GM12878 (cell line): Measurements from ENCODE around the gene ST13. TPM values are rescaled to one million over a fixed set of nuclear protein-coding genes. Genes with fewer than 3 reads are reported as not detected.

ENCODE experiments used
- ATAC-seq: fragments of 200-7000 bp; cut with Tn5 transposase; 3 replicates; pipeline ENCODE4 v1.9.1; 2020; ENCODE audit warnings: mild to moderate bottlenecking, moderate library complexity
- BruUV-seq: library from RNA; stranded (reverse); fragments of 400-500 nt; replicated peaks from 2 replicates; lab custom pipeline; 2021; lab: Mats Ljungman, UMichigan
- CTCF ChIA-PET: fragments of 300-600 bp; sonication (Branson Sonifier 250); formaldehyde crosslinking; extraction: SDS; loops from one replicate; lab custom pipeline; 2021; ENCODE audit warnings: inconsistent platforms; lab: Yijun Ruan, JAX
- POLR2A ChIA-PET: fragments of 350-600 bp; formaldehyde crosslinking; extraction: SDS; loops from one replicate; lab custom pipeline; 2021; ENCODE audit warnings: inconsistent platforms; lab: Charles Lee
- RAD21 ChIA-PET: fragments of 300-600 bp; sonication (Branson Sonifier 250); formaldehyde crosslinking; loops from one replicate; lab custom pipeline; 2023; ENCODE audit warnings: antibody characterized with exemption; ENCODE audit not compliant: unreplicated experiment; lab: Charles Lee
- SMC1A ChIA-PET: fragments of 300-600 bp; sonication (Branson Sonifier 250); formaldehyde crosslinking; loops from one replicate; lab custom pipeline; 2023; ENCODE audit not compliant: unreplicated experiment, uncharacterized antibody; lab: Charles Lee
- DNase-seq: peaks from one replicate; pipeline ENCODE4 v3.0.0-alpha.2; 2011; ENCODE audit warnings: low read depth, low spot score
- FAIRE-seq: peaks from 3 replicates; lab custom pipeline; 2011; peaks lifted over from hg19 to GRCh38; lab: Jason Lieb, UNC
- H2AFZ ChIP-seq: 2 replicates; pipeline ENCODE4 v1.6.0; 2011; ENCODE audit warnings: low read depth, low read length, control low read depth; ENCODE audit not compliant: control insufficient read depth
- H3K27ac ChIP-seq: 2 replicates; pipeline ENCODE4 v1.5.1; 2011; ENCODE audit warnings: control low read depth; ENCODE audit not compliant: control insufficient read depth, insufficient read depth
- H3K27me3 ChIP-seq, 2 experiments: replicated peaks in 1 of 2; 2 replicates each; pipeline versions ENCODE4 v1.6.0 to v1.6.1; 2011; ENCODE audit warnings: low read length in 1 of 2; ENCODE audit not compliant: control insufficient read depth in 2 of 2, insufficient read depth in 2 of 2
- H3K36me3 ChIP-seq, 2 experiments: 2 replicates each; pipeline ENCODE4 v1.5.1; 2011; ENCODE audit warnings: low read length in 1 of 2; ENCODE audit not compliant: control insufficient read depth in 2 of 2, insufficient read depth in 2 of 2
- H3K4me1 ChIP-seq: 2 replicates; pipeline ENCODE4 v1.6.1; 2011; ENCODE audit warnings: mild to moderate bottlenecking, low read length, moderate library complexity, mixed read lengths; ENCODE audit not compliant: control insufficient read depth, insufficient read depth
- H3K4me2 ChIP-seq: 2 replicates; pipeline ENCODE4 v1.6.0; 2011; ENCODE audit warnings: control low read depth; ENCODE audit not compliant: control insufficient read depth, insufficient read depth
- H3K4me3 ChIP-seq: fragments of 200-600 bp; sonication (generic); 2 replicates; pipeline ENCODE4 v1.5.1; 2016
- H3K79me2 ChIP-seq: 2 replicates; pipeline ENCODE4 v1.6.0; 2011; ENCODE audit warnings: low read length; ENCODE audit not compliant: control insufficient read depth, insufficient read depth
- H3K9ac ChIP-seq: 2 replicates; pipeline ENCODE4 v1.8.0; 2011; ENCODE audit warnings: low read length, control low read depth, mixed read lengths; ENCODE audit not compliant: control insufficient read depth, insufficient read depth
- H3K9me3 ChIP-seq: replicated peaks from 3 replicates; pipeline ENCODE4 v1.5.1; 2011; ENCODE audit warnings: mild to moderate bottlenecking, low read length; ENCODE audit not compliant: control insufficient read depth, insufficient read depth
- H4K20me1 ChIP-seq: 2 replicates; pipeline ENCODE4 v1.6.0; 2011; ENCODE audit not compliant: control insufficient read depth, insufficient read depth
- BMI1 ChIP-seq: fragments of 450-650 bp; IDR thresholded peaks from 2 replicates; pipeline ENCODE4 v1.6.1; 2016; ENCODE audit warnings: mild to moderate bottlenecking, moderate library complexity, borderline replicate concordance
- GABPA ChIP-seq: IDR thresholded peaks from 2 replicates; pipeline ENCODE4 v1.6.1; 2014; ENCODE audit warnings: antibody characterized with exemption, low read depth, mild to moderate bottlenecking, inconsistent platforms
- HDGF ChIP-seq: fragments of 450-650 bp; IDR thresholded peaks from 2 replicates; pipeline ENCODE4 v1.6.1; 2016; ENCODE audit warnings: antibody characterized with exemption
- IKZF1 ChIP-seq: fragments of 450-650 bp; conservative IDR thresholded peaks from 2 replicates; pipeline ENCODE4 v1.6.1; 2017; ENCODE audit warnings: antibody characterized with exemption, mild to moderate bottlenecking
- MEF2B ChIP-seq: fragments of 450-650 bp; IDR thresholded peaks from 2 replicates; pipeline ENCODE4 v1.6.1; 2018; ENCODE audit warnings: mild to moderate bottlenecking, moderate library complexity; ENCODE audit not compliant: partially characterized antibody, poor library complexity, severe bottlenecking
- NFXL1 ChIP-seq: fragments of 450-650 bp; IDR thresholded peaks from 2 replicates; pipeline ENCODE4 v1.6.1; 2017; ENCODE audit warnings: antibody characterized with exemption, mild to moderate bottlenecking, borderline replicate concordance
- RAD21 ChIP-seq: IDR thresholded peaks from 2 replicates; pipeline ENCODE4 v1.6.1; 2011; ENCODE audit warnings: mild to moderate bottlenecking, low read depth, low read length, moderate library complexity; ENCODE audit not compliant: insufficient read depth
- RBBP5 ChIP-seq: fragments of 200-600 bp; sonication (generic); conservative IDR thresholded peaks from 2 replicates; pipeline ENCODE4 v1.6.1; 2016
- SKIL ChIP-seq: fragments of 450-650 bp; IDR thresholded peaks from 2 replicates; pipeline ENCODE4 v1.6.1; 2017; ENCODE audit warnings: mild to moderate bottlenecking, low read depth, inconsistent platforms; ENCODE audit not compliant: poor library complexity, severe bottlenecking
- SREBF2 ChIP-seq: IDR thresholded peaks from 2 replicates; pipeline ENCODE4 v1.6.1; 2012; ENCODE audit warnings: mild to moderate bottlenecking, low read length
- TARDBP ChIP-seq: IDR thresholded peaks from 2 replicates; pipeline ENCODE4 v1.6.1; 2016; ENCODE audit warnings: borderline replicate concordance
- ZZZ3 ChIP-seq: IDR thresholded peaks from 2 replicates; pipeline ENCODE4 v1.6.1; 2011; ENCODE audit warnings: low read depth; ENCODE audit not compliant: control insufficient read depth, insufficient read length
- WGBS: methylation state at CpG from one replicate; pipeline ENCODE4 v1.1.6; 2016; ENCODE audit warnings: low lambda C conversion rate; ENCODE audit not compliant: insufficient replicate concordance, insufficient coverage; ENCODE audit errors: missing lambda C conversion rate; 5-methylcytosine and 5-hydroxymethylcytosine counted together
- in situ Hi-C: fragments of 300-500 bp; cut with MboI; formaldehyde crosslinking; loops from 9 replicates; pipeline ENCODE4 v1.14.3; 2018; ENCODE audit warnings: mixed read lengths
- intact Hi-C: fragments of 100-400 bp; cut with micrococcal nuclease; formaldehyde crosslinking; loops from one replicate; pipeline ENCODE4 v1.14.2; 2022; ENCODE audit not compliant: unreplicated experiment
- polyA plus RNA-seq, 11 experiments: library from polyadenylated mRNA; depleted of rRNA in 4 of 11; unstranded in 6 of 11; stranded (reverse) in 5 of 11; fragments of >200 nt; fragmentation: Nextera tagmentation in 4 of 11; fragmentation: Illumina TruSeq in 1 of 11; extraction: Ambion mirVana in 4 of 11; extraction: Trizol in 1 of 11; gene quantifications; 1 replicate in 1 of 11; 2 replicates in 10 of 11; pipeline versions ENCODE4 v1.2.1 to v1.2.3, GENCODE V29; 2011 to 2016; ENCODE audit warnings: inconsistent platforms in 2 of 11, missing spikeins in 2 of 11, low read depth in 1 of 11
- total RNA-seq, 4 experiments: library from RNA; depleted of rRNA in 3 of 4; stranded (reverse); fragments of >200 nt in 3 of 4; fragmentation: Illumina TruSeq in 1 of 4; extraction: Trizol in 1 of 4; gene quantifications; 2 replicates each; pipeline versions ENCODE4 v1.2.1 to v1.2.3, GENCODE V29; 2013 to 2021
- TF ChIP-seq, protein P1 (sequence below): IDR thresholded peaks from 2 replicates; pipeline ENCODE4 v1.6.1; 2011; ENCODE audit warnings: borderline replicate concordance, low read depth, mild to moderate bottlenecking, moderate library complexity, mixed read lengths, low read length; ENCODE audit not compliant: insufficient read depth; ENCODE audit errors: extremely low read length
- TF ChIP-seq, protein P2 (sequence below): fragments of 450-650 bp; IDR thresholded peaks from 2 replicates; pipeline ENCODE4 v1.6.1; 2017; ENCODE audit warnings: mild to moderate bottlenecking
- TF ChIP-seq, protein P3 (sequence below): fragments of 450-650 bp; IDR thresholded peaks from 2 replicates; pipeline ENCODE4 v1.6.1; 2016; ENCODE audit warnings: mild to moderate bottlenecking, moderate library complexity, borderline replicate concordance

The ST13 gene
- total and polyA plus RNA-seq, 10 of the 15 experiments (the other 5 are each of a cell fraction or from before 2014, with no cell fraction given): 52.5 to 286 (median 181) TPM

DNA sequence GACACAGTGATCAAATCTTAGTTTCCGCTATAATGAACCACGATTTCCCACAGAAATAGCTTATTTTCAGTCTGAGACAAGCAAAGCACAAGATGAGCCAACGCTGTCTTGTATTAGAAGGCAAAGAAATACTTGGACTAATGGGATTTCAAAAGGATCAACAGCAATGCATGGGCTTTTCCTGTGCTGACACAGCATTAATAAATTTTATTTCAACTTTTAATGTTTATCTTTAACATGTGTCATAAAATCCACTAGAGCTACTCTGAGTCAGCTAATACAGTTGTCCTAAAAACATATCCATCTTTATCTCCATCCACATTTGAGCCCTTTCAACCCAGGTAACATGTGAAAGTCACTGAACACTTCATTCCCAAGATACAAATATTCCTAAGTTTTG is 21.8 kb downstream of the ST13 start:
- Histone ChIP-seq H3K27me3 (no peaks in the 10 kb centered on the region), H3K4me2 (no peak overlapping the region), H3K4me3 (no peak overlapping the region), H3K79me2 (no peaks in the 10 kb centered on the region; the same call in 1 of the 2 replicates), H2AFZ (no peak overlapping the region), H3K36me3 (peaks cover 2 to 33% of the 10 kb centered on the region in 2 experiments), H3K9ac (no peak overlapping the region), H3K9me3 (no peaks in the 10 kb centered on the region), H3K4me1 (no peaks in the 10 kb centered on the region), H3K27ac (no peak overlapping the region), H4K20me1 (no peaks in the 10 kb centered on the region)
- BruUV-seq: no TSS peak
- 96% methylated on average over 3 of the region's 3 CpGs for WGBS
- TF ChIP-seq HDGF (no peak), ZZZ3 (no peak), GABPA (no peak), NFXL1 (no peak), BMI1 (no peak), MEF2B (no peak), RAD21 (no peak), IKZF1 (no peak), RBBP5 (no peak), SREBF2 (no peak), TARDBP (no peak), SKIL (no peak)
- TF ChIP-seq, protein P1, sequence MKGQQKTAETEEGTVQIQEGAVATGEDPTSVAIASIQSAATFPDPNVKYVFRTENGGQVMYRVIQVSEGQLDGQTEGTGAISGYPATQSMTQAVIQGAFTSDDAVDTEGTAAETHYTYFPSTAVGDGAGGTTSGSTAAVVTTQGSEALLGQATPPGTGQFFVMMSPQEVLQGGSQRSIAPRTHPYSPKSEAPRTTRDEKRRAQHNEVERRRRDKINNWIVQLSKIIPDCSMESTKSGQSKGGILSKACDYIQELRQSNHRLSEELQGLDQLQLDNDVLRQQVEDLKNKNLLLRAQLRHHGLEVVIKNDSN: no peak
- TF ChIP-seq, protein P2, sequence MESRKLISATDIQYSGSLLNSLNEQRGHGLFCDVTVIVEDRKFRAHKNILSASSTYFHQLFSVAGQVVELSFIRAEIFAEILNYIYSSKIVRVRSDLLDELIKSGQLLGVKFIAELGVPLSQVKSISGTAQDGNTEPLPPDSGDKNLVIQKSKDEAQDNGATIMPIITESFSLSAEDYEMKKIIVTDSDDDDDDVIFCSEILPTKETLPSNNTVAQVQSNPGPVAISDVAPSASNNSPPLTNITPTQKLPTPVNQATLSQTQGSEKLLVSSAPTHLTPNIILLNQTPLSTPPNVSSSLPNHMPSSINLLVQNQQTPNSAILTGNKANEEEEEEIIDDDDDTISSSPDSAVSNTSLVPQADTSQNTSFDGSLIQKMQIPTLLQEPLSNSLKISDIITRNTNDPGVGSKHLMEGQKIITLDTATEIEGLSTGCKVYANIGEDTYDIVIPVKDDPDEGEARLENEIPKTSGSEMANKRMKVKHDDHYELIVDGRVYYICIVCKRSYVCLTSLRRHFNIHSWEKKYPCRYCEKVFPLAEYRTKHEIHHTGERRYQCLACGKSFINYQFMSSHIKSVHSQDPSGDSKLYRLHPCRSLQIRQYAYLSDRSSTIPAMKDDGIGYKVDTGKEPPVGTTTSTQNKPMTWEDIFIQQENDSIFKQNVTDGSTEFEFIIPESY: no peak
- TF ChIP-seq, protein P3, sequence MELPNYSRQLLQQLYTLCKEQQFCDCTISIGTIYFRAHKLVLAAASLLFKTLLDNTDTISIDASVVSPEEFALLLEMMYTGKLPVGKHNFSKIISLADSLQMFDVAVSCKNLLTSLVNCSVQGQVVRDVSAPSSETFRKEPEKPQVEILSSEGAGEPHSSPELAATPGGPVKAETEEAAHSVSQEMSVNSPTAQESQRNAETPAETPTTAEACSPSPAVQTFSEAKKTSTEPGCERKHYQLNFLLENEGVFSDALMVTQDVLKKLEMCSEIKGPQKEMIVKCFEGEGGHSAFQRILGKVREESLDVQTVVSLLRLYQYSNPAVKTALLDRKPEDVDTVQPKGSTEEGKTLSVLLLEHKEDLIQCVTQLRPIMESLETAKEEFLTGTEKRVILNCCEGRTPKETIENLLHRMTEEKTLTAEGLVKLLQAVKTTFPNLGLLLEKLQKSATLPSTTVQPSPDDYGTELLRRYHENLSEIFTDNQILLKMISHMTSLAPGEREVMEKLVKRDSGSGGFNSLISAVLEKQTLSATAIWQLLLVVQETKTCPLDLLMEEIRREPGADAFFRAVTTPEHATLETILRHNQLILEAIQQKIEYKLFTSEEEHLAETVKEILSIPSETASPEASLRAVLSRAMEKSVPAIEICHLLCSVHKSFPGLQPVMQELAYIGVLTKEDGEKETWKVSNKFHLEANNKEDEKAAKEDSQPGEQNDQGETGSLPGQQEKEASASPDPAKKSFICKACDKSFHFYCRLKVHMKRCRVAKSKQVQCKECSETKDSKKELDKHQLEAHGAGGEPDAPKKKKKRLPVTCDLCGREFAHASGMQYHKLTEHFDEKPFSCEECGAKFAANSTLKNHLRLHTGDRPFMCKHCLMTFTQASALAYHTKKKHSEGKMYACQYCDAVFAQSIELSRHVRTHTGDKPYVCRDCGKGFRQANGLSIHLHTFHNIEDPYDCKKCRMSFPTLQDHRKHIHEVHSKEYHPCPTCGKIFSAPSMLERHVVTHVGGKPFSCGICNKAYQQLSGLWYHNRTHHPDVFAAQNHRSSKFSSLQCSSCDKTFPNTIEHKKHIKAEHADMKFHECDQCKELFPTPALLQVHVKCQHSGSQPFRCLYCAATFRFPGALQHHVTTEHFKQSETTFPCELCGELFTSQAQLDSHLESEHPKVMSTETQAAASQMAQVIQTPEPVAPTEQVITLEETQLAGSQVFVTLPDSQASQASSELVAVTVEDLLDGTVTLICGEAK: no peak
- intact Hi-C loops: no loop called here
- in situ Hi-C loops: no loop called here
- RAD21 ChIA-PET: no interaction called here
- SMC1A ChIA-PET: interaction anchor here (0.9 to 1.7 kb wide), 2 partner anchors 11 to 23 kb away, joined by 3 to 5 read pairs; partner anchors contain the start of gene XPNPEP3
- FAIRE-seq: no peak
- no peak for DNase-seq
- no peak for ATAC-seq
- CTCF ChIA-PET: interaction anchor here (1.1 to 1.3 kb wide), 2 partner anchors 47 to 152 kb away, joined by 3 read pairs; no protein-coding TSS in a partner anchor
- POLR2A ChIA-PET: interaction anchor here (0.6 kb wide), 1 partner anchor 53 kb away, joined by 4 read pairs; no protein-coding TSS in a partner anchor
